ENCODE results near the gene CALR3. TPM values are rescaled to one million over a fixed set of nuclear protein-coding genes. Genes with fewer than 3 reads are reported as not detected.
A peak's percentile ranks its signal among the peaks of the same experiment; 100 is the strongest.
"Not testable (repeated sequence)": the region's sequence is repeated elsewhere in the genome, so short reads cannot be mapped to it uniquely, and the experiment has no call there.

CALR3 gene
- total and polyA plus RNA-seq, 7 experiments from 2014 or later: not detected

- H3K4me3 ChIP-seq (ENCODE audit: low read length): no peak overlapping the region
- no peaks in the 10 kb centered on the region for H3K9me3 ChIP-seq (ENCODE audit: control insufficient read depth in 2 of 3, low read length in 3 of 3)
- ChIA-PET CTCF (no interaction called here), POLR2A (no interaction called here)
- Mint-ChIP-seq H3K27me3 (peaks cover 0 to 6% (median 0%) of the 10 kb centered on the region in 5 donors), H3K36me3 (peaks cover 0 to 3% (median 0%) of the 10 kb centered on the region in 5 donors), H3K4me1 (no peaks in the 10 kb centered on the region), H3K9me3 (peaks cover 0 to 4% (median 0%) of the 10 kb centered on the region in 11 donors), H3K4me3 (no peak overlapping the region), H3K27ac (peak overlapping the region in 1 of 9 donors; percentile 10)
- H3K27ac ChIP-seq (ENCODE audit: low read depth, low read length): no peak overlapping the region
- intact Hi-C loops (cut with micrococcal nuclease): no loop called here
- H3K36me3 ChIP-seq (ENCODE audit: control insufficient read depth in 2 of 3, insufficient read depth in 3 of 3, low read length in 3 of 3): no peaks in the 10 kb centered on the region
- no peak for ATAC-seq
- no peak for DNase-seq
- no peaks in the 10 kb centered on the region for H3K27me3 ChIP-seq (ENCODE audit: control insufficient read depth in 2 of 2, insufficient read depth in 2 of 2, low read length in 2 of 2)
- H3K4me1 ChIP-seq (ENCODE audit: control insufficient read depth in 2 of 2, insufficient read depth in 2 of 2, low read length in 2 of 2): no peaks in the 10 kb centered on the region
Measured at GRCh38 chr19:16476401-16476800, 19.6 kb downstream of the CALR3 start.

GRCh38 chr19:16473875-16474392 lies 22.0 kb downstream of the CALR3 start:
- peaks cover 10 to 24% (median 20%) of the 10 kb centered on the region in 7 donors for H3K4me1 Mint-ChIP-seq
- no peak overlapping the region for H3K27ac Mint-ChIP-seq
- no peak for ATAC-seq
- CTCF ChIA-PET: no interaction called here
- Histone ChIP-seq H3K4me3 (ENCODE audit: low read length) (no peak overlapping the region), H3K4me1 (ENCODE audit: control insufficient read depth in 2 of 2, insufficient read depth in 2 of 2, low read length in 2 of 2) (peaks cover 5 to 15% of the 10 kb centered on the region in 2 donors), H3K9me3 (ENCODE audit: control insufficient read depth in 2 of 3, low read length in 3 of 3) (no peaks in the 10 kb centered on the region), H3K27ac (ENCODE audit: low read depth, low read length) (no peak overlapping the region), H3K27me3 (ENCODE audit: control insufficient read depth in 2 of 2, insufficient read depth in 2 of 2, low read length in 2 of 2) (no peaks in the 10 kb centered on the region), H3K36me3 (ENCODE audit: control insufficient read depth in 2 of 3, insufficient read depth in 3 of 3, low read length in 3 of 3) (peaks cover 0 to 3% (median 0%) of the 10 kb centered on the region in 3 experiments)
- H3K27me3 Mint-ChIP-seq: peaks cover 0 to 6% (median 0%) of the 10 kb centered on the region in 5 donors
- H3K9me3 Mint-ChIP-seq: peaks cover 0 to 4% (median 0%) of the 10 kb centered on the region in 11 donors
- peaks cover 0 to 4% (median 0%) of the 10 kb centered on the region in 5 donors for H3K36me3 Mint-ChIP-seq
- POLR2A ChIA-PET: no interaction called here
- no peak for DNase-seq
- intact Hi-C loops (cut with micrococcal nuclease): loop anchor here (2.0 to 5.0 kb wide), 4 partner anchors 68 to 1097 kb away; partner anchors contain the start of genes AKAP8 (in 1 of the 2), AP1M1 (in 1 of the 2), CHERP (in 1 of the 2) and SLC35E1 (in 1 of the 2)
- H3K4me3 Mint-ChIP-seq: peak overlapping the region in 3 of 10 donors; percentile 8 to 55 (median 29)

GRCh38 chr19:16472992-16473391 lies 23.0 kb downstream of the CALR3 start:
- no peak for DNase-seq
- peaks cover 5 to 15% of the 10 kb centered on the region in 2 donors for H3K4me1 ChIP-seq (ENCODE audit: control insufficient read depth in 2 of 2, insufficient read depth in 2 of 2, low read length in 2 of 2)
- intact Hi-C loops (cut with micrococcal nuclease): loop anchor here (1.0 to 5.0 kb wide), 7 partner anchors 23 to 1096 kb away; partner anchors contain the start of genes C19orf44 (in 2 of the 2), CALR3 (in 2 of the 2), MED26 (in 2 of the 2) and AKAP8 (in 1 of the 2)
- Mint-ChIP-seq H3K27me3 (peaks cover 0 to 6% (median 0%) of the 10 kb centered on the region in 5 donors), H3K36me3 (peaks cover 0 to 4% (median 0%) of the 10 kb centered on the region in 5 donors), H3K4me1 (peaks cover 19 to 33% (median 30%) of the 10 kb centered on the region in 7 donors), H3K27ac (peak overlapping the region in 2 of 9 donors; percentile 48 to 56), H3K9me3 (peaks cover 0 to 4% (median 0%) of the 10 kb centered on the region in 11 donors), H3K4me3 (peak overlapping the region; percentile 25 to 68 (median 50))
- ChIA-PET CTCF (no interaction called here), POLR2A (interaction anchor here (0.6 to 0.7 kb wide), 5 partner anchors 9 to 1060 kb away, joined by 3 read pairs; partner anchors contain the start of genes C19orf44 and CALR3)
- no peaks in the 10 kb centered on the region for H3K9me3 ChIP-seq (ENCODE audit: control insufficient read depth in 2 of 3, low read length in 3 of 3)
- H3K4me3 ChIP-seq (ENCODE audit: low read length): no peak overlapping the region
- no peak for ATAC-seq
- peaks cover 0 to 3% (median 0%) of the 10 kb centered on the region in 3 experiments for H3K36me3 ChIP-seq (ENCODE audit: control insufficient read depth in 2 of 3, insufficient read depth in 3 of 3, low read length in 3 of 3)
- H3K27me3 ChIP-seq (ENCODE audit: control insufficient read depth in 2 of 2, insufficient read depth in 2 of 2, low read length in 2 of 2): no peaks in the 10 kb centered on the region
- H3K27ac ChIP-seq (ENCODE audit: low read depth, low read length): no peak overlapping the region

- H3K27me3 Mint-ChIP-seq; CTCF ChIA-PET; ATAC-seq; H3K9me3 Mint-ChIP-seq; DNase-seq; H3K9me3 ChIP-seq (ENCODE audit: control insufficient read depth in 2 of 3, low read length in 3 of 3); H3K36me3 Mint-ChIP-seq; H3K36me3 ChIP-seq (ENCODE audit: control insufficient read depth in 2 of 3, insufficient read depth in 3 of 3, low read length in 3 of 3); H3K27me3 ChIP-seq (ENCODE audit: control insufficient read depth in 2 of 2, insufficient read depth in 2 of 2, low read length in 2 of 2): not testable (repeated sequence)
- Histone ChIP-seq H3K4me1 (ENCODE audit: control insufficient read depth in 2 of 2, insufficient read depth in 2 of 2, low read length in 2 of 2) (peaks cover 5 to 15% of the 10 kb centered on the region in 2 donors), H3K4me3 (ENCODE audit: low read length) (peak overlapping the region; percentile 96), H3K27ac (ENCODE audit: low read depth, low read length) (peak overlapping the region; percentile 96)
- POLR2A ChIA-PET: interaction anchor here (0.6 to 0.7 kb wide), 4 partner anchors 9 to 1059 kb away, joined by 3 read pairs; partner anchors contain the start of genes C19orf44 and CALR3
- H3K4me3 Mint-ChIP-seq: peak overlapping the region in 9 of 10 donors; percentile 67 to 88 (median 82)
- H3K27ac Mint-ChIP-seq: peak overlapping the region in 2 of 9 donors; percentile 56 to 57
- intact Hi-C loops (cut with micrococcal nuclease): loop anchor here (1.0 to 5.0 kb wide), 7 partner anchors 24 to 1095 kb away; partner anchors contain the start of genes C19orf44 (in 2 of the 2), CALR3 (in 2 of the 2), MED26 (in 2 of the 2) and AKAP8 (in 1 of the 2)
- peaks cover 24 to 38% (median 34%) of the 10 kb centered on the region in 7 donors for H3K4me1 Mint-ChIP-seq
Measured at GRCh38 chr19:16472559-16472899, 23.4 kb downstream of the CALR3 start.

- H3K27ac ChIP-seq (ENCODE audit: low read depth, low read length): peak overlapping the region; percentile 96
- H3K27ac Mint-ChIP-seq: peak overlapping the region; percentile 18 to 87 (median 79)
- intact Hi-C loops (cut with micrococcal nuclease): loop anchor here (1.0 to 5.0 kb wide), 5 partner anchors 71 to 1094 kb away; partner anchors contain the start of genes AKAP8 (in 1 of the 2), AP1M1 (in 1 of the 2), CHERP (in 1 of the 2) and HAUS8 (in 1 of the 2)
- H3K4me3 Mint-ChIP-seq: peak overlapping the region; percentile 84 to 93 (median 88)
- DNase-seq: peak in 5 of 9 donors; percentile 14 to 40 (median 18)
- no peaks in the 10 kb centered on the region for H3K9me3 ChIP-seq (ENCODE audit: control insufficient read depth in 2 of 3, low read length in 3 of 3)
- peaks cover 30 to 47% (median 41%) of the 10 kb centered on the region in 7 donors for H3K4me1 Mint-ChIP-seq
- H3K9me3 Mint-ChIP-seq: peaks cover 0 to 4% (median 0%) of the 10 kb centered on the region in 11 donors
- H3K27me3 Mint-ChIP-seq: peaks cover 0 to 2% (median 0%) of the 10 kb centered on the region in 5 donors
- H3K4me1 ChIP-seq (ENCODE audit: control insufficient read depth in 2 of 2, insufficient read depth in 2 of 2, low read length in 2 of 2): peaks cover 5 to 15% of the 10 kb centered on the region in 2 donors
- no peaks in the 10 kb centered on the region for H3K27me3 ChIP-seq (ENCODE audit: control insufficient read depth in 2 of 2, insufficient read depth in 2 of 2, low read length in 2 of 2)
- CTCF ChIA-PET: interaction anchor here (0.5 kb wide), 1 partner anchor 274 kb away, joined by 4 read pairs; no protein-coding TSS in a partner anchor
- H3K36me3 ChIP-seq (ENCODE audit: control insufficient read depth in 2 of 3, insufficient read depth in 3 of 3, low read length in 3 of 3): peaks cover 0 to 3% (median 0%) of the 10 kb centered on the region in 3 experiments
- H3K4me3 ChIP-seq (ENCODE audit: low read length): peak overlapping the region; percentile 96
- ATAC-seq: peak; percentile 2
- peaks cover 0 to 4% (median 0%) of the 10 kb centered on the region in 5 donors for H3K36me3 Mint-ChIP-seq
- POLR2A ChIA-PET: interaction anchor here (0.5 to 1.9 kb wide), 3 partner anchors 25 to 1092 kb away, joined by 3 to 4 read pairs (median 3); partner anchors contain the start of genes C19orf44 and CALR3
Measured at GRCh38 chr19:16470911-16471811, 24.8 kb downstream of the CALR3 start.

- Mint-ChIP-seq H3K36me3 (peaks cover 0 to 4% (median 0%) of the 10 kb centered on the region in 5 donors), H3K4me1 (peaks cover 32 to 50% (median 45%) of the 10 kb centered on the region in 7 donors), H3K27ac (peak overlapping the region in 7 of 9 donors; percentile 18 to 87 (median 83)), H3K4me3 (peak overlapping the region; percentile 84 to 93 (median 88)), H3K9me3 (peaks cover 0 to 4% (median 0%) of the 10 kb centered on the region in 11 donors), H3K27me3 (peaks cover 0 to 2% (median 0%) of the 10 kb centered on the region in 5 donors)
- H3K4me1 ChIP-seq (ENCODE audit: control insufficient read depth in 2 of 2, insufficient read depth in 2 of 2, low read length in 2 of 2): peaks cover 5 to 15% of the 10 kb centered on the region in 2 donors
- no peaks in the 10 kb centered on the region for H3K9me3 ChIP-seq (ENCODE audit: control insufficient read depth in 2 of 3, low read length in 3 of 3)
- CTCF ChIA-PET: no interaction called here
- DNase-seq (no peak), ATAC-seq (no peak)
- H3K4me3 ChIP-seq (ENCODE audit: low read length): peak overlapping the region; percentile 96
- H3K27me3 ChIP-seq (ENCODE audit: control insufficient read depth in 2 of 2, insufficient read depth in 2 of 2, low read length in 2 of 2): no peaks in the 10 kb centered on the region
- intact Hi-C loops (cut with micrococcal nuclease): loop anchor here (2.0 to 5.0 kb wide), 4 partner anchors 72 to 1093 kb away; partner anchors contain the start of genes AKAP8 (in 1 of the 2), AP1M1 (in 1 of the 2), CHERP (in 1 of the 2) and HAUS8 (in 1 of the 2)
- POLR2A ChIA-PET: interaction anchor here (1.0 to 1.9 kb wide), 2 partner anchors 25 to 1092 kb away, joined by 3 to 4 read pairs; partner anchors contain the start of genes C19orf44 and CALR3
- H3K27ac ChIP-seq (ENCODE audit: low read depth, low read length): no peak overlapping the region
- H3K36me3 ChIP-seq (ENCODE audit: control insufficient read depth in 2 of 3, insufficient read depth in 3 of 3, low read length in 3 of 3): peaks cover 0 to 3% (median 0%) of the 10 kb centered on the region in 3 experiments
Measured at GRCh38 chr19:16470541-16470910, 25.4 kb downstream of the CALR3 start.
